ENCODE measurements around the gene EML6. TPM values are rescaled to one million over a fixed set of nuclear protein-coding genes. Genes with fewer than 3 reads are reported as not detected.
"Not testable (repeated sequence)": the region's sequence is repeated elsewhere in the genome, so short reads cannot be mapped to it uniquely, and the experiment has no call there.

Gene EML6
- total and polyA plus RNA-seq, 2 donors (not counting 1 experiment from before 2014, with no cell fraction given) = 0.34 to 1.3 TPM

GRCh38 chr2:54840559-54841468, 117.4 kb downstream of the EML6 start:
- H2AFZ ChIP-seq (ENCODE audit: low read length) = no peak overlapping the region
- DNase-seq (ENCODE audit: low read depth in 2 of 2) = no peak
- H3K4me2 ChIP-seq (ENCODE audit: extremely low read depth, insufficient read depth, low read length) = no peak overlapping the region
- no peak overlapping the region for H3K27ac ChIP-seq (ENCODE audit: insufficient read depth, low read length)
- H3K4me3 ChIP-seq (replicated peaks in 1 of 4; ENCODE audit: control extremely low read depth in 1 of 4, insufficient read depth in 1 of 4, low read depth in 3 of 4, low read length in 4 of 4) = no peak overlapping the region
- no peaks in the 10 kb centered on the region for H3K9me3 ChIP-seq (ENCODE audit: control insufficient read depth, insufficient read depth, low read depth, low read length)
- no peak for TF ChIP-seq CTCF (conservative IDR thresholded peaks at IDR 0.05 in 1 of 2, IDR thresholded peaks at IDR 0.05 in 1 of 2; ENCODE audit: low read depth in 1 of 2, low read length in 2 of 2)
- no peak for TF ChIP-seq EZH2 (IDR thresholded peaks at IDR 0.05; ENCODE audit: low read length, missing control alignments)
- H3K4me1 ChIP-seq (ENCODE audit: control insufficient read depth, extremely low read depth, insufficient read depth, low read length) = no peaks in the 10 kb centered on the region
- no peaks in the 10 kb centered on the region for H3K79me2 ChIP-seq (ENCODE audit: control insufficient read depth, insufficient read depth, low read length)
- no peak overlapping the region for H3K9ac ChIP-seq (ENCODE audit: insufficient read depth, low read length)
- H4K20me1 ChIP-seq (ENCODE audit: control insufficient read depth, extremely low read depth, insufficient read depth, low read length) = no peaks in the 10 kb centered on the region
- no peaks in the 10 kb centered on the region for H3K36me3 ChIP-seq (ENCODE audit: control insufficient read depth, insufficient read depth, low read length)
- no peaks in the 10 kb centered on the region for H3K27me3 ChIP-seq (ENCODE audit: control insufficient read depth, insufficient read depth, low read length)

DNA sequence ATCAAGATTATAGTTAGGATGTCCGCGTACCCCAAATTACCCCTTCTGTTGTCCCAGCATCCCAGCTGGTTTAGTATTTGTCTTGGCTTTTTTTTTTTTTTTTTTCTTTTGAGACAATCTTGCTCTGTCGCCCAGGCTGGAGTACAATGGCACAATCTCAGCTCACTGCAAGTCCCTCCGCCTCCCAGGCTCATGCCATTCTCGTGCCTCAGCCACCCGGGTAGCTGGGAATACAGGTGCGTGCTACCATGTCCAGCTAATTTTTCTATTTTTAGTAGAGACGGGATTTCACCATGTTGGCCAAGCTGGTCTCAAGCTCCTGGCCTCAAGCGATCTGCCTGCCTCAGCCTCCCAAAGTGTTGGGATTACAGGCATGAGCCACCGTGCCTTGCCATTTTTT, 118.0 kb downstream of the EML6 start:
- not testable (repeated sequence) for H3K9ac ChIP-seq (ENCODE audit: insufficient read depth, low read length); H3K4me1 ChIP-seq (ENCODE audit: control insufficient read depth, extremely low read depth, insufficient read depth, low read length); H4K20me1 ChIP-seq (ENCODE audit: control insufficient read depth, extremely low read depth, insufficient read depth, low read length); DNase-seq (ENCODE audit: low read depth in 2 of 2); H3K4me2 ChIP-seq (ENCODE audit: extremely low read depth, insufficient read depth, low read length); H3K79me2 ChIP-seq (ENCODE audit: control insufficient read depth, insufficient read depth, low read length); H3K36me3 ChIP-seq (ENCODE audit: control insufficient read depth, insufficient read depth, low read length); H2AFZ ChIP-seq (ENCODE audit: low read length); H3K27ac ChIP-seq (ENCODE audit: insufficient read depth, low read length); H3K27me3 ChIP-seq (ENCODE audit: control insufficient read depth, insufficient read depth, low read length); H3K4me3 ChIP-seq (replicated peaks in 1 of 4; ENCODE audit: control extremely low read depth in 1 of 4, insufficient read depth in 1 of 4, low read depth in 3 of 4, low read length in 4 of 4); H3K9me3 ChIP-seq (ENCODE audit: control insufficient read depth, insufficient read depth, low read depth, low read length)

- Histone ChIP-seq H4K20me1 (ENCODE audit: control insufficient read depth, extremely low read depth, insufficient read depth, low read length) (no peaks in the 10 kb centered on the region), H3K9ac (ENCODE audit: insufficient read depth, low read length) (no peak overlapping the region), H2AFZ (ENCODE audit: low read length) (no peak overlapping the region), H3K27me3 (ENCODE audit: control insufficient read depth, insufficient read depth, low read length) (no peaks in the 10 kb centered on the region), H3K4me3 (replicated peaks in 1 of 4; ENCODE audit: control extremely low read depth in 1 of 4, insufficient read depth in 1 of 4, low read depth in 3 of 4, low read length in 4 of 4) (no peak overlapping the region), H3K36me3 (ENCODE audit: control insufficient read depth, insufficient read depth, low read length) (no peaks in the 10 kb centered on the region), H3K9me3 (ENCODE audit: control insufficient read depth, insufficient read depth, low read depth, low read length) (no peaks in the 10 kb centered on the region), H3K4me2 (ENCODE audit: extremely low read depth, insufficient read depth, low read length) (no peak overlapping the region), H3K27ac (ENCODE audit: insufficient read depth, low read length) (no peak overlapping the region), H3K79me2 (ENCODE audit: control insufficient read depth, insufficient read depth, low read length) (no peaks in the 10 kb centered on the region), H3K4me1 (ENCODE audit: control insufficient read depth, extremely low read depth, insufficient read depth, low read length) (no peaks in the 10 kb centered on the region)
- TF ChIP-seq EZH2 (IDR thresholded peaks at IDR 0.05; ENCODE audit: low read length, missing control alignments) = no peak
- no peak for TF ChIP-seq CTCF (conservative IDR thresholded peaks at IDR 0.05 in 1 of 2, IDR thresholded peaks at IDR 0.05 in 1 of 2; ENCODE audit: low read depth in 1 of 2, low read length in 2 of 2)
- DNase-seq (ENCODE audit: low read depth in 2 of 2) = no peak
Measured at GRCh38 chr2:54845094-54845493, 121.6 kb downstream of the EML6 start.

Measured in fibroblast of lung (primary cell).